GM12892 (cell line): ENCODE data around the gene CLK2.

ENCODE experiments used
- POLR2A ChIP-seq: IDR thresholded peaks from 2 replicates; pipeline ENCODE4 v1.6.1; 2011; ENCODE audit warnings: low read depth, low read length, control low read depth
- POLR2AphosphoS5 ChIP-seq: IDR thresholded peaks from 2 replicates; pipeline ENCODE4 v1.6.1; 2011; ENCODE audit warnings: low read depth, low read length, control low read depth

DNA sequence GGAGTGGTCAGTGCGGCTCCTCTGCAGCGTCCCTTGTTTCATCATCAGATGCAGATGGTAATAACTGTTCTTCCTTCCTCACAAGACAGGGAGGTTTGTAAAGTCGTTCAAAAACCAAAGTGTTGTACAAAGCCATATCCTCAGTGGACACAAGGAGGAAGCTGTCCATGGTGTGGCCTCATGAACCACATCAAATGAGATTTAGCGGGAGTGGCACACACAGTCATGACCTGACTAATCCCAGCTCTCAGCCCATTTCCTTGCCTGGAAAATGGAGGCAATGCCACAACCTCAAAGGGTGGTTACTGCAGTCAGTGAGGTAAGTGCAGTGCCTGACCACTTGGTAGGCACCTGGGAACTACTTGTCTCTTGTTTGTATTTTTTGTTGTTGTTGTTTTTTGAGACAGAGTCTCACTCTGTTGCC lies 31.5 kb downstream of the CLK2 start:
- TF ChIP-seq POLR2AphosphoS5 (no peak), POLR2A (no peak)
